Stimulated activated CD4-positive, alpha-beta T cell treated with anti-CD3 and anti-CD28 coated beads, Interleukin-2, amount 100 ng/mL, for 4 hours (primary cell): ENCODE data around the gene ARHGAP45.
"Not testable (repeated sequence)": the region's sequence is repeated elsewhere in the genome, so short reads cannot be mapped to it uniquely, and the experiment has no call there.

ENCODE experiments used
- DNase-seq: peaks from one replicate; pipeline ENCODE4 v3.0.0-alpha.2; 2020; ENCODE audit warnings: low read depth

ARHGAP45 gene

DNA sequence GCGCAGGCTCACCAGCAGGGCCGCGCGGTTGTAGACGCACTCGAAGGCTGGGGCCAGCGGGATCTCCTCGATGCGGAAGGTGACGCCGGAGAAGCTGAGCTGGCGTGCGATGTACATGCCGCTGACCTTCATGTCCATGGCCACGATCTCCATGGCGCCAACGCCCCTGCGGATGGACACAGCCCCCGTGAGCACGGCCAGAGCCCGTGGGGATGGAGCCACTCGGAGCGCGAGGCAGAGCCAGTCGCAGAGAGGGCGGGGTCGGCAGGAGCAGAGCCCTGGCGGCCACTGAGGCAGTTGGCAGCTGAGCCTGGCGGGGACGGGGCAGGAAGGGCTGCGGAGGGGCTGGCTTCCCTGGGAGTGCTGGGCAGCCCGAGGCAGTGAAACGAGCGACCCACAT lies 52.0 kb downstream of the ARHGAP45 start:
- DNase-seq = no peak

DNA sequence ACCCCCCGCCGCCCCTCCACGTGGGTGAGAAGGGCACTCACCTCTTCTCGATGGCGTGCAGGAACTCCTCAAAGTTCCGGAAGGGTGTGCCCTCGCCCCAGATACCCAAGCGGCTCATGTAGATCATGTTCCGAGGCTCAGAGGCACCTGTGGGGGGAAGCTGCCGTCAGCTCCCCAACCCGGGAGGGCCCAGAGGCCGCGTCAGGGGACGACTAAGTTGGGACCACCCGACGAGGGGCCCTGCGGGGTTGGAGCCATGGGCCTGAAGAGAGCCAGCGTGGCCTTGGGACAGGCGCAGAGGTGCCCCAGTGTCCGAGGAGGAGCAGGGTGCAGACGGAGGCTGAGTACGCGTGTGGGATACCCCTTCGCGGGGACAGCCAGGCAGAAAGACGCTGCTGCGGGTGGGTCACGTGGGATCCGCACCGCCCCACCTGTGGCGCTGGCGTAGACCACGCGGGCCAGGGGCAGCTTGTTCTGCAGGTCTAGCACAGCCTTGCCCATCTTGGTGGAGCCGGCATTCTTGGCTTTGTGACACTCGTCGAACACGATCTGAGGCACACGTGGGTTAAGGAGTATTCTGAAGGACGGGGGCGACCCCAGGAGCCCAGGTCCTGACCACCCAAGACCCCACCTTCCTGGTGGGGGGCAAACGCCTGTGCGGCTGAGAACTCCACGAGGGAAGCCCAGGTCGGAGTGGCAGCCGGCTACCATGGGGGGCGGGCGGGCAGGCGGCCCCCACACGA lies 52.7 kb downstream of the ARHGAP45 start:
- no peak for DNase-seq

GRCh38 chr19:1121395-1121794 lies 54.4 kb downstream of the ARHGAP45 start:
- no peak for DNase-seq

- no peak for DNase-seq
Measured at GRCh38 chr19:1122021-1122971, 55.3 kb downstream of the ARHGAP45 start.

DNA sequence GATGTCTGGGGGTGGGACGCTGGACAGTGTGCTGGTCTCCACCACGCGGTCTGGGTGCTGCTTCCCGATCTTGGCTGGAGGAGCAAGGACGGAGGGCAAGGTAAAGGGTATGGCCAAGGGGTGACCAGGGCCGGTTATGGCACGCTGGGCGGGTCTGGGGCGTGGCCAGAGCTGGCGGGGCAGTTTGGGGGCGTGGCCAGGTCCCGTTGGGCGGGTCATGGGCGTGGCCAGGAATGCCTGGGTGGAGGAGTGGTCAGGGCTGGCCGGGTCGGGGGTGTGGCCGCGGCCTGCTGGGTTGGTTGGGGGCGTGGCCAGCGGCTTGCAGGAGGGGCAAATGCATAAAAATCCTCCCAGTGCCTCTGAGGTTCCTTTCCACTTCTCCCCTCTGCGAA lies 56.0 kb downstream of the ARHGAP45 start:
- no peak for DNase-seq

GRCh38 chr19:1123381-1123780 lies 56.4 kb downstream of the ARHGAP45 start:
- no peak for DNase-seq

GRCh38 chr19:1123885-1124677 lies 57.1 kb downstream of the ARHGAP45 start:
- no peak for DNase-seq

DNA sequence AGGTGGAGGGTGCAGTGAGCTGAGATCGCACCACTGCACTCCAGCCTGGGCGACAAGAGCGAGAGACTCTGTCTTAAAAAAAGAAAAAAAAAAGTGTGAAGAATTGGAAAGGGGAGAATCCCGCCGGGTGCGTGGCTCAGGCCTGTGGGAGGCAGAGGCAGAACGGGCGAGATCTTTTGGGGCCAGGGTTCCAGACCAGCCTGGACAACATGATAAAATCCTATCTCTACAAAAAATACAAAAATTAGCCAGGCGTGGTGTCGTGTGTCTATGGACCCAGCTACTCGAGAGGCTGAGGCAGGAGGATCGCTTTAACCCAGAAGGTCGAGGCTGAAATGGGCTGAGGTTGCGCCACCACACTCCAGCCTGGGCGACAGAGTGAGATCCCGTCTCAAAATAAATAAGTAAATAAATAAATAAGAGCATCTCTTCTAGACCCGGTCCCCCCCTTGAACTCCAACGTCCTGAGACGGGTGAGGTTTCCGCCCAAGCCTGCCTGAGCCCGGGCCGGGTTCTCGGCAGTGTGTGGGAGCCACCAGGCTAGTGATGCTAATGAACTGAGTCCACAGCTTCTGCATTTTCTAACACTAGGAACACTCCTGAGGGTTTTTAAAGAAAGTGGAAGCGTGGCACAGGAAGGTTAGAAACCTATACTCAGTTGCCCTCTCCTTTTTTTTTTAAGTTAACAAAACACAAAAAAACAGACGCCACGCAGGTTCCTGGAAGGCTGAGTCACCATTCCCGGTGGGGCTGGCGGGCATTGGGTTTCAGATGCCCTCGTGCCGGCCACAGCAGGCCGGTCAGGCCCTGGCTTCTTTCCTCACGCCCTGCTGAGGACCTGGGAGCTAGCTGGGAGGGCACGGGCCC lies 58.9 kb downstream of the ARHGAP45 start:
- DNase-seq = no peak

DNA sequence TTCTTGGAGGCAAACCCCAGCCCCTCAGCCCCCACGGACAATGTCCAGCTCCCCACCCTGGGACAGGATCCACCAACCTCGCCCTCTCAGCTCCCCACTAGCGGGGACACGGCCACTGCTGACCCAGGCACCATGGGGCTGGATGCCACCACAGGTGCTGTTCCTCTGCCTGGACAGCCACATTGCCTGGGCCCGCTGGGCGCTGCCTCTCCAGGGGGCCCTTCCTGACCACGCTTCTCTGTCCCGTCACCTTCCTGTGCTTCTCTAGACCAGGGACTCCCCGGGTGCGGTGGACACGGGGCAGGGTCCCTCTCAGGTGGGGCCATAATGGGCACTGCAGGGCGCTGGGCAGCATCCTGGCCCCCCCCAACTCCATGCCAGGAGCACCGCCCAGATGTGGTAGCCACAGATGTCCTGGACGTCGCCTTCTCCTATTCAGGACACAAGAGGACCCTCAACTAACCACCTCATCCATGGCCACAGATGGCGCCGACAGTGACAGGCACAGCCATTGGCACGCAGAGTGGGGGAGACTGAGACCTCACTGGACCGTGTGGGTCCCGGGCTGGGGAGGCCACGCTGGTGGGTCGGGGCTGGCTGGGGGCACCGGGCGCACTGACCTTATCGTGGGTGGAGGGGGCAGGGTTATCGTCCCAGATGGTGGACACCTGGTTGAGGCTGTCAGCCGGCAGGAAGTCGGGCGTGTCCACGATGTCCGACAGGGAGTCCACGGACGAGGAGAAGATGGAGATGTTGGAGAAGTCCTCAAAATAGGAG lies 60.2 kb downstream of the ARHGAP45 start:
- no peak for DNase-seq

DNA sequence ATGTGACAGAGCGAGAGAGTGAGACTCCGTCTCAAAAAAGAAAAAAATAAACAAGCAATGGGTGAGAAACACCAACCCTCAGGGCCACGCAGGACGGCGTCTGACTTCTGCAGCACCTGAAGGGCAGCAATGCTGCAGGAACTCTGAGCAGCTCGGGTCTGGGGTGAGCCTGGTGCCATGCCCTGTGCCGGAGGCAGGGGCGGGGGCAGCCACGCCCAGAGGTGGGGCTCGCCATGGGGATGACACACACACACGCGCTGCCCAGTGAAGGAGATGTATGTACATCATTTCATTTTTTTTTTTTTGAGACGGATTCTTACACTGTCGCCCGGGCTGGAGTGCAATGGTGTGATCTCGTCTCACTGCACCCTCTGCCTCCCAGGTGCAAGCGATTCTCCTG lies 61.1 kb downstream of the ARHGAP45 start:
- no peak for DNase-seq

- DNase-seq = not testable (repeated sequence)
Measured at GRCh38 chr19:1129084-1129483, 62.1 kb downstream of the ARHGAP45 start.

- no peak for DNase-seq
Measured at GRCh38 chr19:1129535-1129934, 62.6 kb downstream of the ARHGAP45 start.

DNA sequence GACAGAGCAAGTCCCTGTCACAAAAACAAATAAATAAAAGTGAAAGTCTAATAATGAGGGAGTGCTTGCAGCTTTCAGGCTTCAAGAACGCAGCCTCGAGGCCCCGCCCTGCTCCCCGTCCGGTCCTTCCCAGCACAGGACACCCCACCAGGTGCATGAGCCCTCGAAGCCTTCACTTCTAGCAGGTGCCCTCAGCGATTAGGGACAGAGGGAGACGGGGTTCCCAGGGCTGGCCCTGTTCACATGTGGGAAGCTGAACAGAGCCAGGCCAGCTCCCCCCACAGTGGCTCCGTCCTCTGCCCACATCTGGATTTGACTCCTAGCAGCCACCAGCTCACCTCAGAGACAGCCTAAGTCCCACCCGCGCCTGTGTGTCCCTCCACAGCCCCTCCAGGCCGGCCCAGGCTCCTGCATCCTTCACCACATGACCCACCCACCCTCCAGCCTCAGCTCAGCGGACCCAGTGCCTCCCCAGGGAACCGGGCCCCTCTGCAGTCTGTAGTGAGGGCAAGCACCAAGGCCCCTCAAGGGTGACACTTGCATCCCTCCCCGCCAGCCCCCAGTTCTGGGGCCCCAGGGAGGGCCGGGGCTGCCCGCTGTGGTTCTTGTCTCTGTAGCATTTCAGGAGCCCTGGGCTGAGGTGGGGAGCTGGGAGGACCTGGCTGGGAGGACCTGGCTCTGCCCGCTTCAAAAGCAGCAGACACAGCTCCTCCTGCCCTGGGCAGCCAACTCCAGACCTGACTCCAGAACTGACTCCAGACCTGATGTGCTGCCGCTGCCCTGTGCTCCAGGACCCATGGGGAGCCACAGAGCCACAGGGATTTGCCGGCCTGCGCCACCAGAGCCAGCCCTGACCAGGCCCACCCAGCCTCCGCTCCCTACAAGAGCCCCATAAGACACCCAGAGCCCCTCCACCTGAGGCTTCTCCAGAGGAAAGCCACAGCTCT lies 64.1 kb downstream of the ARHGAP45 start:
- DNase-seq = peak; percentile 37

DNA sequence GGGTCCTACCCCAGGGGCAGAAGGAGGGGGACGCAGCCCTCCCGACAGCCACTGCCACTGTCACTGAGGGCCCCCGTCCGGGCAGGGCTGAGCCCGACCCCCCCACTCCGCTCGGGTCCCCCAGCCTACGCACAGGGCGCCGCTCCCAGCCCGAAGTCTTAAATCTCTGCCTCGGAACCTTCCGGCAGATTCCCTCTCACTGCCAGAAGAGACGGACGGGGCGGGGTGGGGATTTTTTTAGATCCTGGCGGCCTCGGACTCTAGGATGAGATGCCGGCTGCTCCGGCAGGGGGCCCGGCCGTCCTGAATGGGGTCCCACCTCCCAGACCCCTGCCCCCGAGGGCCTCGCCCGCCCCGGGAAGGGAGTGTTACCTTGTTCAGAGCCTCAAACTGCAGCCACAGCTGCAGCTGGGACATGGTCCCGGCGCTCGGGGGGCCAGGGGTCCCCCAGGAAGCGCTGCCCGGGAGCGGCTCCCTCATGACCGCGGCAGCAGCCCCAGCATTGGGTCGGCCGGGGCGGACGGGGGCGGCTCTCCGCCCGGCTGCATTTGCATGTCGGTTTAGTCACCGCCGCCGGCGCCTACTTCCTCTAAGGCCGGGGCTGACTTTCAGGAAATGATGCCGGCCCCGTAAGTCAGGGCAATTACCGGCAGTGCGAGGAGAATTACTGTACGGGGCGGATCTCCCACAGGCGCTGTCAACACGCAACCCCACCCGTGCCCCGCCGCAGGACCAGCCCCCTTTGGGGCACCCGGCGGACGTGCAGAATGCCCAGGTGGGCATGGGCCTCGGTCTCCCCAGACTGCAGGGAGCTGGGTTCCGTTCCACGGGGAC lies 65.0 kb downstream of the ARHGAP45 start:
- peak; percentile 92 for DNase-seq

DNA sequence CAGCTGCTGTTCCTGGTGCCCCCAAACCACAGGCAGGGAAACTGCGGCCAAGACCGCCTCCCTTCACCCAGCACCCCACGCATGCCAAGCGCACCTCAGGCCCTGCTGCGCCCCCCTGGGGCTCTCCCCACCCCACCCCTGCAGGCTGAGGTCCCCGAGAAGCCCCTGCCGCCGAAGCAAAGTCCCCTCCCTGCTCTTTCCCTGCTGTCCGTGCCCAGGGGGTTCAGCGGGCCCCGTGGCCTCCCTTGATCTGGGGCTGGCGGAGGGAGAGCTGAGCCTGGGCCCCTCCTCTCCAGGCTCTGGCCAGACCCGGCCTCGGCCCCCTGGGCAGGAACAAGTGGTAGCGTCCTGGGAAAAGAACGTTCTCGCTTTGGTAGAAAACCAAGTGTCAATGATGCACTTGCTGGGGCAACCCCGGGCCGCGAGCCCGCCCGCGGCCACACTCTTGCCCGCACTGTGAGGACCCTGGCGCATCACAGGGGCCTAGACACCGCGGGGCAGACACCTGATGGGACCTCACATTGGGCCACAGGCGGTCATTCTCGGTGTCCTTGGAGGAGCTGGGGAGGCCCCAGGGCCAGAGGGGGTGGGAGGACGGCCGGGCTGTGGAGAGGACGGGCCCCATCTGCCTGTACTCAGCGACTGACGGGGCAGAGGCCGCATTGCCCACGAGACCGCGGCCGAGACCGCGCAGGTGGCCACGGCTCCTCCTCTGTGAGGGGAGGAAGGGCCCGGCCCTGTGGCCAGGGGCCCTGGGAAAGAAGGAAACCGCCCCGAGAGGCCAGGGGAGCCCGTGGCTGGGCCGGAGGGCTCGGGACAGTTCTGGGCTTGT lies 65.8 kb downstream of the ARHGAP45 start:
- no peak for DNase-seq

GRCh38 chr19:1133471-1133929 lies 66.5 kb downstream of the ARHGAP45 start:
- DNase-seq = peak; percentile 57

GRCh38 chr19:1134431-1134830 lies 67.5 kb downstream of the ARHGAP45 start:
- DNase-seq = no peak
